Measurements from ENCODE around the gene USP49.
"Not testable (repeated sequence)": the region's sequence is repeated elsewhere in the genome, so short reads cannot be mapped to it uniquely, and the experiment has no call there.

Gene USP49

DNA sequence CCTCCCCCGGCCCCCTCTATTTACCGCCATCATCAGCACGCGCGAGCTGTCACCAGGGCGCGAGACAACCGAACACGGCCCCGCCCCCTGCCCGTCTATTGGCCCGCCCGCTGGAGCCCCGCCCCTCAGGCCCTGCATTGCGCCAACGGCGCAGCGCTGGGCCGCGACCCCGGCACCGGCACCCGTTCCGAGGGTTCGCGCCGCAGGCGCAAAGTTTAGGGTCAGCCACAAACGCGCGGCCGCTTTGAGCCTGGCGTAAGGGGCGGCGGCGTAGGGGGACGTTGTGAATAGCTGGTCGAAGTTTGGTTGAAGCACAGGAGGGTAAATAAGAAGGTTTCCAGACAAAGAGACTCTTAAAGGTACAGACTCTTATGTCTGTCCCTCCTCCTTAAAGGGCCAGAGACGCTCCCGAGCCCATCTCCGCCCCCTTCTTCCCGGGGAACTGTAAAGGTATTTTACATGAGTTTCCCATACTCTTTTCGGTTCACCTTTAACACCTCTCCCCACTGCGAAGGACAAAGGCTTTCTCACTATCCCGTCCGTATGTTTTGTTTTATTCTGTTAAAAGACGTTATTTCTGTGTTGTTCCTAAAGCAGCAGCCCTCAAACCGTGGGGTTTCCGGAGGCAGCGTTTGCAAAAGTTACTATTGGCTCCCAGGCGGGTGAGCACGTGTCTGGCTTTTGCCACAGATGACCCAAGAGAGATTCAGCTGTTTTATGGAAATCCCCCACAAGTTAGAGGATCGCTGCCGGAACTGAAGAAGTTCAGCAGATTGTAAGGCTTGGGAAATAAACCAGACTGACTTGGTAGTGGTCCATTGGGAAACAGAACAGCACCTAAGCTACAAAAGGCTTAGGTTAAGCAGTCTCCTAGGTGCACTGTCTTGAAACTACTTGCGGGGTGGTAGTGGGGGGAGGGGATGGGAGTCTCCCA is at the start of gene USP49:
Gene USP49 (minus strand): TSS at position 76 of the 934 bp plus-strand sequence. CDS start 88,392 bp downstream, outside the sequence.
- peak; percentile 75 for DNase-seq (ENCODE audit: low spot score)

DNA sequence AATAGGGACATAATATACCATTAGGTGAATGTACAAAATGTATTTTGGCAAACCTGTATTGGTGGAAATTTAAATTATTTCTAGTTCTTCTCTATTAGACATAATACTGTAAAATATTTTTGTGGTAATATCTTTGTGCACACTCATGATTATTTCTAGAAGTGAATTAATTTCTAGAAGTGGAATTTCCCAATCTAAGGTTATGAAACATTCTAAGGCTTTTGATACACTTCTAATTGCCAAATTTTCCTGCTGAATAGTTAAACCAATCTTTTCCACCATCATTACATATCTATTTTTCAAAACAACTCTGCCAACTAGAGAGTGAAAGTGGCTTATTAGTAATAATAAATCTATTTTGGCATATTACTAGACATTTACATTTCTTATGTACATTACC is 48.3 kb upstream of the USP49 start:
- no peak for DNase-seq (ENCODE audit: low spot score)

DNA sequence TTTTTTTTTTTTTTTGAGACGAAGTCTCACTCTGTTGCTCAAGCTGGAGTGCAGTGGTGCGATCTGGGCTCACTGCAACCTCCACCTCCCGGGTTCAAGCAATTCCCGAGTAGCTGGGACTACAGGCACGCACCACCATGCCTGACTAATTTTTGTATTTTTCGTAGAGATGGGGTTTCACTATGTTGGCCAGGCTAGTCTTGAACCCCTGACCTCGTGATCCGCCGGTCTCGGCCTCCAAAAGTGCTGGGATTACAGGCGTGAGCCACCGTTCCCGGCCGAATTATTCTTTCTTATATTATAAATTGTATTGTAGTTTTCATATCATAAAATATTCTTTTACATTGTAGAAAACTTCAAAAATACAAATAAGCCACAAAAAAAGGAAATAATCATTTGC is 47.7 kb upstream of the USP49 start:
- DNase-seq (ENCODE audit: low spot score) = not testable (repeated sequence)

DNA sequence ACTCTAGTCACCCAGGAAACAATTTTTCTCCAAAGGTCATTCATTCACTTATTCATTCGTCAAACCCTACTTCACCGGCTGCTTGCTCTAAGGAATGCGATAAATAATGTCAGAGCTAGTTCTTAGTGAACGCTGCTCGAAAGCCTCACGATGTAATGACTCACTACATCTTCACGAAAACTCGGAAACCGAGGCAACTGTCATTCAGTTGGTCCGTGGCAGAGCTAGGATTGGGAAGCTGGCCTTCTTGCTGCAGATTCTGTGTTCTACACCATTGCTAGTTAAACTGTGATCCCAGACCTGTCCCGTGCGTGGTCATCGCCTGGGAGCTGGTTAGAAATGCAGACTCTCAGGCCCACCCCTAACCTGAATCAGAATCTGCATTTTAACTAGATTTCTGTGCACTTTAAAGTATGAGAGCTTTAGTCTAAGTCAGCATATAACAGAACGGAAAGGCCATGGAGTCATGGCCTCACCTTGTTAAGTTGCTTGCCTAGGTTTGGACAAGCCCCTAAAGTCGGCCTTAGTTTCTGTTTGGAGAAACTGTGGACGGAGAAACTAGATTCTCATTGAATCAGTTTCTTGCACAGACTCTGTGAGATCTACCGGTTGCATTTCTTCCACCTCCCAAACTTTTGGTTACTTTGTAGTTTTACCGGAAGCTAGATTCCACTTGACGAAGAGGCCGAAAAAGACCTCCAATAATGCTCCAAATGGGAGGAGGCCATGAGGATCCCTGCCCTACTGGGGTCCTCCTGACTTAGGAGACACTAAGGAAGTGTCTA is 47.1 kb upstream of the USP49 start:
- no peak for DNase-seq (ENCODE audit: low spot score)

DNA sequence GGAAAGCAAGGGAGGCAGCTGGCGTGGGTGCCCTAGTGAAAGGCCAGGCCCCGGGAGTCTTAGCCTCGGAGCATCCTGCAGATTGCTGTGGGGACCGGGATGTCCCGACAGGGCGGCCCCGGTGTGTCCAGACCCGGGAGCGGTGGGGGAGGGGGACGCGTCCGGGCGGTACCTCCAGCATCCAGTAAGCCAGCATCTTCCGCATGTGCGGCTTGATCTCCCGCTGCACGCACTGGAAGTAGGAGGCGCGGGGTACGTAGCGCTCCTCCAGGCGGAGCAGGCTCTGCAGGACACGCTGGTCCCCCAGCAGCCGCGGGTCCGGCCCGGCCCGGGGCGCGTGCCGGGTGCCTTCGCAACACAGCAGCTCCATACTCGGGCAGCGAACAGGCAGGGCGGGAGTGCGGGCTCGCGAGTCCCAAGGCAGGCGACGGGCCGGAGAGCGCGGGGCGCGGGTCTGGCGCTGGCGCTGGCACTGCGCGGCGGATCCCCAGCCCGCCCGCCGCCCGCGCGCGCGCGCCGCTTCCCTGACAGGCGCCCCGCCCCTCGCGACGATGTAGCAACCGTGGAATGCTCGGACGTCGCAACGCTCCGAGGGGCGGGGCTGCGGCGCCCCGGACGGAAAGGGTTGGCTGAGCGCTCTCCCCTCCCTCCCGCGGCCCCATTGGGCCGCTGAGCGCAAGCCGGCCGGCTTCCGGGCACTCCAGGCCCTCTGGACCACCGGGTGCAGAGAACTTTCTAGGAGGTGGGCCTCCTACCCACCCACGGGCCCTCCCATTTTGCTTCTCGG is 46.3 kb upstream of the USP49 start, which contains the start of gene CCND3:
Gene CCND3 (minus strand): TSS at position 529 of the 787 bp plus-strand sequence. CDS start 159 bp downstream, at position 370.
- peak; percentile 81 for DNase-seq (ENCODE audit: low spot score)

DNA sequence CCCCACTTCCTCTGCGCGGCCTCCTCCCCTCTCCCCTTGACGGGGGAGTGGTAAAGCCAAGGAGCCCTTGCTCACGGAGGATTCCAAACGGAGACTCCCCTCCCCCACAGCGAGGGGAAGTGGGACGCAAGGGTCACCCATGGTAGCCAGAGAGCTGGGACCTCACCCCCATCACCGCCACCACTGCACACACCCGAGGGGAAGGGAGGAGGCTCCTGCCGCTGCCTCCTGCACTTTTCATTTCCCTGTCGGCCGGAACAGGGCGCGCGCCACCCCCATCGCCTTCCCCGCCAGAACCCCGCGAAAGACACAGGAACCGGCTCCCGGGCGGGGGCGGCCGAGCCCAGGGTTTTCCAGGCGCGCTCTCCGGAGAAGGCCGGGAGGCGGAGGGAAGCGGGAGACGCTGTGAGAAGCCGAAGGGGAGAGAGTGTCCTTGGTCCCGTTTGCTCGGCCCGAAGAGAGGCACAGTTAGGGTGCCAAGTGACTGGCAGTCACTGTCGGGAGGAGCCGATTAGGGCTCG is 45.6 kb upstream of the USP49 start:
- DNase-seq (ENCODE audit: low spot score) = no peak

DNA sequence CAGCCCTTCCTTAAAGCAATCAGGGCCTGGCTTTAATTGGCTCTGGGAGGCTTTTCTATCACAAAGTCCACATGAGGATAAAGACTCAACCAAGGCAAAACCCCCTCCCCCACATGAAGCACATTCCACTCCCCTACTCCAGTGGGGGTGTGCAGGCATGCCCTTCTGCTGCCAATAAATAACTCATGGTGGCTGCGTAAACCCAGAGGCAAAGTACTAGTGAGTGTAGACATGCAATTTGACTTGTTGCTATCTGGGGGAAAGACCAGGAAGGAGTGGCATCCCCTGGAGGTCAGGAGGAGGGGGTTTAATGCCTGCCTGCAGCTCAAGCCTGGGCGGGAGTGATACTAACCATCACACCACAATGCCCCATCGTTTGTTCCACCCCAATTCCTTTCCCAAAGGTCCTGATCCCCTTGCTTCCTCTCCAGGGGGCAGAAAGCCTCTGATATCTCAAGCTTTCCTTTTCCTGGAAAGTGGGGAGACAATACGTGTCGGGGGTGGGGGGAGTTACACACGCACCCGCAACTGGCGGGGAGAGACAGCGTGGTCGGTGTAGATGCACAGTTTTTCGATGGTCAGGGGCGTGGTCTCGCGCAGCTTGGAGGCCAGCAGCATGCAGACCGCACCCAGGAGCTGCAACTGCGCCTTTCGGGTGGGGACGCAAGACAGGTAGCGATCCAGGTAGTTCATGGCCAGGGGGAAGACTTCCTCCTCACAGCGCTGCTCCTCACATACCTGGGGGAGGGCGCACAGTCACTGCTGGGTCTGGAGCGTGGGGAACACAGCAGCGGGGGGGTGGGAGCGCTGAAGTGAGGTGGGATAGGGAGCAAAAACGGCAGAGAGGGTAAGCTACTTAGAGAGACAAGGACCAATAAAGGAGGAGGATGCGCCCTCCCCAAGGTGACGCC is 44.9 kb upstream of the USP49 start:
- no peak for DNase-seq (ENCODE audit: low spot score)

DNA sequence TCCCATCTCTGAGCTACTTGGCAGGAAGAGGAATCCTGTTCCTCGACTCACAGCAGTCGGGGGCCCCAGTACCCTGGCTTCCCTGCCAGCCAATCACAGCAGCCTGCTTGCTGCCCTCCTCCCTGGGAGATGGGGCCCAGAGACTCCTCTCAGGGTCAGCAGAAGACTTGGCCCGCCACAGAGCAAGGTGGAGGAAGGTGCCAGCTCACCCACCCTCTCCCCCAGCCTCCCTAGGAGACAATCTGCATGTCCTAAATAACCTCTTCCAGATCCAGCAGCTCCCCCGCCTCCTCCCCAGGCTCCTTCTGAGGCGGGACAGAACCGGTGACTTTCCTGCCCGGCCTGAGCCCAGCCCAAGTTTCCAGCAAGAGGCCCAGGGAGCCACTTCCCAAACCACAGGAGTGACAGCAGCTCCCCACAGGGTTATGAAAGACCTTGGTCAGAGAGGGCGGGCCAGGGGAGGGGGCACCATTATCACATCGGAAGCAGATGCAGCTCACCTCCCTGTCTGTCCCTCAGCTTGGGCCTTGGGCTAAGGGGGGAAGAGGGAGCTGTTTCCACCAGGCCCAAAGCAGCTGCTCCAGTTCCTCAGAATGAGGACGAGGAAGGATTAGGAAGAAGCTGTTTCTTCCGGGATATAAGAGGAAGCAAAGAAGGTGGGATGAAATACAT is 44.1 kb upstream of the USP49 start:
- DNase-seq (ENCODE audit: low spot score) = no peak

DNA sequence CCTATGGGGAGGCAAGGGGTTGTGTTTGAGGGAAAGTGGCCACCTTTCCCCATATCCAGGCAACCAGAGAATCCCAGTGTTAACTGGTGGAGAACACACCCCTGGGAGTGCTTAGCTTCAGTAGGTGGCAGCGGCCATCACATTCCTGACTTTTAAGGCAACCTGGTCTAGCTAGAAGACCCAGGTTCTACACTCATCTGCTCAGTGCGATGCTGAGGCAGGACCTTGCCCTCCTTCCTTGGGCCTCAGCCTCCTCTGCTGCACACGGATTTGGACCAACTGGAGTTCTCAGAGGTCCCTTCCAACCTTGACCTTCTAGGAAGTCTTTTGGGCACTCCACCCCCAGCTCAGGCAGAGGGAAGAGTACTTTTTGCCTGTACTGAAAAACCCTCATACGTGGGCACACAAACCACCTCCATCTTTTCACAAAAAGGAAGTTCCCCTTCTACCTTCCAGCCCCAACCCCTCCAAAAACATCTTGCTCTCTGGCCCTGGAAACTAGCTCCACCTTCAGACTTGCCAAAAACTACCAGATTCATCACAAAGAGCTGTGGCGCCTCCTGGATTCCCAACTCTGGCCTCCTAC is 43.5 kb upstream of the USP49 start:
- DNase-seq (ENCODE audit: low spot score) = no peak

DNA sequence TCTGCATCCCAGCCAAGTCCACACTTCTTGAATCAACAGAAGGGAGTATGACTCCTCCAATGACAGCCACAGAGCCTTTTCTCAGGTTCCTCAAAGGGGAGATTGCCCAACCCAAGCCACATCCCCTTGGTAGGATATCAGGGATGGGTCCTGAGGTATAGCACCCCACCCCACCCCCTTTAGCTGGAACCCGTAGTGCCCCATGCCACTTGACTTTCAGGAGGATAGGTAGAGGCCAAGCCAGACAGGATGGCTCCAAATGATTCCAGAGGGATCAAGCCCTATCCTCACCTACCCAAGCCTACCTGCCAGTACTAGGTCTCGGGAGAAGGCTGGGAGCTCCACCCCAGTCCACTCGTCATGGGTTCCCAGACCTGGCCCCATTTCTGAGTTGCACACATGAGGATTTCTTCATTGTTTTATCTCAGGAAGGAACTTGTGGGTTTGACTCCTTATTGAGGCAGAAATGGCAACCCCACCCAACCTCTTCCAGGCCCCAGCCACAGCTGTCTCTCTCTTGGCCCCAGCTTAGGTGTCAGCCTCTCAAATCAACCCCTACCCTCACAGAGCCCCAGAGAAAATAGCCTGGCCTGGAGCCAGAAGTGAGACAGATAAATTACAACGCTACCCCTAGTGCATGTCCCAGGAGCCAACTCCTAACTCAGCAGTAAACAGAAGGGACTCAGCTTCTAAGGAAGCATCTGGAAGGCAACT is 42.8 kb upstream of the USP49 start:
- DNase-seq (ENCODE audit: low spot score) = no peak

DNA sequence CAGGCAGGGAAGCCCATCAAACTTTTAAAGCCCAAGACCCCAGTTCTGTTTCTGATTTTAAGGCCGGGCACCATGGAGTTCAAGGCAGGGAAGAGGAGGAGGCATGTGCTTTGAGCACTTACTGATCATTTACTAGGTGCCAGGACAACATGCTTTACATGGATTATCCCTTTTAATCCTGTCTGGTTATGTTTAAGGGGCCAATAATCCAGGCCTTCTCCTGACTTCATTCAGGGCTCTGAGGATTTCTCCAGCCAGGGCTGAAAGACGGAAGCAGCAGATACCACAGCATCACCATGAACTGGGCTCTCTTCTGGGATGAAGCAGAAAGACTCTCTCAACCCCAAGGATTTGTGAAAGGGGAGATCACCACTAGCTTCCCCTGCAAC is 42.3 kb upstream of the USP49 start:
- DNase-seq (ENCODE audit: low spot score) = no peak

DNA sequence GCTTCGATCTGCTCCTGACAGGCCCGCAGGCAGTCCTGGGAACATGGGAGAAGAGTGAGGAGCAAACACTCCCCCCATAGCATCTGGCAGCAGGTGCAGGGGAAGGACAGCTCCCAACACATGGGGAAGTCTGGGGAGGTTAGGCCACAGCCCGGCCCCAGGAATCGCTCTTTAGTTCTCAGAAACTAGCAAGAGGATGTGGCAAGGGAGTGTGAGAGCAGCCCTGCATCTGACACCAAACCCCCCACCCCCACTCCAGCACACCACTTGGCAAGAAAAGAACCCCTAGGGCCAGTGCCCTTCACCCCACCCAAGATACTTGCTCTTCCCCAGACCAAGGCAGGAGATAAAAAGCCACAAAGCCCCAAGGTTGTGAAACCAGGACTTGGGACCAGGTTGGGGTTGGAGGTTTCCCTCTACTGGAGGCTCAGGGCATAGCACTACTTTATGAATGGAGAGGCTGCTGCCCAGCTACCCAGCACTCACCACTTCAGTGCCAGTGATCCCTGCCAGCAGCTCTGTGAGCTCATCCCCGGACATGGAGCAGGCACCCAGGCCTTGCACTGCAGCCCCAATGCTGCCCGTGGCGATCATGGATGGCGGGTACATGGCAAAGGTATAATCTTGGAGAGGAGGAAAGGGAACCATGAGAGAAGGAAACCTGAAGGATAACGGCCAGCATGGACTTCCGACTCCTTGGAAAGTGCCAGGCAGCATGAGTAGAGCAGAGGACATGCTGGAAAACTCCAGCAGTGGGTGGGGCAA is 41.1 kb upstream of the USP49 start:
- DNase-seq (ENCODE audit: low spot score) = peak; percentile 78

DNA sequence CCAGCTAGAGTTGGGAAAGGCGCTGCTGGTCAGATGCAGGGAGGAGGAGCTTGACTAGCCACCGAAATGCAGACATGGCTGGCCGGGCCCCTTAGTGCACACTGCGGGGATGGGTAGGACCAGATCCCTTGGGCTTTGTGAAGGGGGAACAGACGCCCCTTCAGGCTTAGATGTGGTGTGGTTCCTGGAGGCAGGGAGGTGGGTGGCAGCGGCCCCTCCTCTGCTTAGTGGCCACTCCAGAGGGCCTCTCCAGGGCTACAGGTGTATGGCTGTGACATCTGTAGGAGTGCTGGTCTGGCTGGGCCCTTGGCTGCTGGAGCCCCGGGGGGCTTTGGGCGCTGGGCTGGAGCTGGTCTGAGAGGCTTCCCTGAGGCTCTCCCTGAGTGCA is 40.5 kb upstream of the USP49 start:
- DNase-seq (ENCODE audit: low spot score) = no peak

DNA sequence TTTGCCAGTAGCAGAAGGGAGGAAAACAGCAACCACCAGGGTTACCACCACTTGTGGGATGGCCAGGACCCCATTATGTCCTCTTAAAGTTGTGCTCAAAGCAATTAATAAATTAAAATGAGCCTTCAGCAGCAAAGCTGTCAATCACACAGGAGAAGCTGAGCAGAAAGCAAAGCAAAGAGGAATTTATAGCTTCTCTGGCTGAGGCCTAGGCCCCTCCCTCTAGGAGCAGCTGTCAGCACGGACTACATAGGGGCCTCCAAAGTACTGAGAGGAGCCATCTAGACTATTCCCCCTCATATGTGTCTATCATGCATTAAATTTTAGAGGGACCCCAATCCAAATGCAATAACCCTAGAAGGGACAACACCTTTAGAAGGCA is 40.0 kb upstream of the USP49 start:
- DNase-seq (ENCODE audit: low spot score) = no peak

DNA sequence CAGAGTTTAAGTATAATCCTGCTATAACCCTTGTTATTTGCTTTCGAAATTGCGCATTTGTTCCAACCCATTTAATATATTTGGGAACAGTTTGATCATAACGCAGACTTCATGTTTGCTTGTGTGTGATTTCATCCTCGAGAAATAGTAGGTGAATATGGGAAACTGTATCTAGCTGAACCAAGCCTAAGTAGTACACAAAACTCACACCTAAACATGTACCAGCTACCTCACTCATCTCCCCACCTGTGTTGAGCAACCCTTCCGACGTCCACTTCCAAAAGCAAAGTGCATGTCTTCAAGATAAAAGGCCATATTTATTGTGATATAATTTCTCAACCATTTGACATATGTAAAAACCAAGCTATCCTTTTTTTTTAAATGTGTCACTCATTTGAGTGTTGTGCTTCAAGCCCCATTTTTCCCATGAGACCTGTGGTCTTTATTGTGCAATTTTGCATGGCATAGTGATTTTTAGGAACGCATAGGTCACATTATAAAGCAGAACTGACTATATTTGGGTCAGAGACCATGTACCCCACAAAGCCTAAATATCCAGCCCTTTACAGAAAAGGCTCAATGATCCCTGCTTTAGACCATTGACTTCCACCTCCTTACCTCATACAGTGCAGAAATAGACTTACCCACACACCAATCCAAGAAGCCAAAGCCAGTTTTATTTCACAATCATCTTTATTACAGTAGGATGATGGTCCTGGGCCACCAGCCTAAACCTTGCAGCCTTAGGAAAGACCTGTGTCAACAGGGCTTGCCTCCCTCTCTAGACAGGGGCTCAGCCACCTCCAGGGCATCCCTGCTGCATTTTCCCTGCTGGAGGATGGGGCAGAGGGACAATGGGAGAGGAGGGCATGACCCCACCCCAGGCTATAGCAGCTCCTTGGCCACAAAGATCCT is 39.4 kb upstream of the USP49 start:
- no peak for DNase-seq (ENCODE audit: low spot score)

DNA sequence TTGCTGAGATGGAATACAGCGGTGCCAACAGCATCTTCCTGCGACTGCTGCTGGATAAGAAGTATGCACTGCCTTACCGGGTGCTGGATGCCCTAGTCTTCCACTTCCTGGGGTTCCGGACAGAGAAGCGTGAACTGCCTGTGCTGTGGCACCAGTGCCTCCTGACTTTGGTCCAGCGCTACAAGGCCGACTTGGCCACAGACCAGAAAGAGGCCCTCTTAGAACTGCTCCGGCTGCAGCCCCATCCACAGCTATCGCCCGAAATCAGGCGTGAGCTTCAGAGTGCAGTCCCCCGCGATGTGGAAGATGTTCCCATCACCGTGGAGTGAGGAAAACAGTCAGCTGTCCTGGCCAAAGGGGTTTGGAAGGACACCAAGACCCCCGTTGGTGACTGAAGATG is 37.2 kb upstream of the USP49 start:
- no peak for DNase-seq (ENCODE audit: low spot score)

DNA sequence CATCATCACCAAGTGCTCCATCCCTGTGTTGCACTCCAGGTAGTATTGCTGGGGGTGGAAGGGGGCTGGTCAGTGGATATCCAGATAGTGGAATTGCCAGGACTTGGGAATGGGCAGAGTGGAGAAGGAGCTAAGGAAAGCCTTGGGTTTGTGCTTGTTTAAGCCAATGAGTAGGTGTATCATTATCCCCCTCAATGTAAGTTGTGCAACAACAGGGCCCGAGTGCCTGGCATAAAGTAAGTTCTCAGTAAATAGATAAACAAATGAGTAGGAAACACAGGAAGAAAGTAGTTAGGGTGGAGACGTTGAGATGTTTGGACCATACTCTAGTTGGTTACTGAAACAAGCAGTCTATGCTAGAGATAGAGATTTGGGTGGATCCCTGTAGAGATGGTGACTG is 36.6 kb upstream of the USP49 start:
- DNase-seq (ENCODE audit: low spot score) = no peak
